Measurements from ENCODE around the gene WASF3. TPM values are rescaled to one million over a fixed set of nuclear protein-coding genes. Genes with fewer than 3 reads are reported as not detected.

WASF3 gene
- total RNA-seq, 4 donors from 2014 or later: 5.4 to 11.6 (median 7.6) TPM

DNA sequence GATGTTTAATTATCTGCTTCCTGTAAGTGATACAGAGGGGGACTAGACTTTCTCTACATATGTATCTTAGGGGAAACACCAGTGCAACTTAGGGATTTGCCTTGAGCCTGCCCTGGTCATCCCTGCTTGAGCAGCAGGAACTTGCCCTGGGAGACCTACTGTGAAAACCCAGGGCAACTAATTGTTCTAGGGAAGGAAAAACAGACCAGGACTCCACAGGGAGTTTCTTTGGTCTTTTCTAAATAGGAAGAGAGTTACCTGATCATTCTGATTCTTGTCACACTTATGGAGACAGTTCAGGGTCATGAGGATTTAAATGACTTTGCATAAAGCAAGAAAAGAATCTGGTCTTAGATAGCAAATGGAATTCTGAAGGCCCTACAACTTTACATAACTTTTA lies 89.1 kb downstream of the WASF3 start:
- H3K4me3 ChIP-seq: no peak overlapping the region
- ATAC-seq: no peak
- no peaks in the 10 kb centered on the region for H3K27me3 ChIP-seq
- intact Hi-C loops (cut with DNase I; ENCODE audit: low total_unique reads): no loop called here
- in situ Hi-C loops (cut with MboI; ENCODE audit: low sequenced_read_pairs in 4 of 4): no loop called here
- DNase-seq: no peak
- H3K9me3 ChIP-seq: no peaks in the 10 kb centered on the region
- H3K4me1 ChIP-seq: no peaks in the 10 kb centered on the region
- TF ChIP-seq, protein P1, sequence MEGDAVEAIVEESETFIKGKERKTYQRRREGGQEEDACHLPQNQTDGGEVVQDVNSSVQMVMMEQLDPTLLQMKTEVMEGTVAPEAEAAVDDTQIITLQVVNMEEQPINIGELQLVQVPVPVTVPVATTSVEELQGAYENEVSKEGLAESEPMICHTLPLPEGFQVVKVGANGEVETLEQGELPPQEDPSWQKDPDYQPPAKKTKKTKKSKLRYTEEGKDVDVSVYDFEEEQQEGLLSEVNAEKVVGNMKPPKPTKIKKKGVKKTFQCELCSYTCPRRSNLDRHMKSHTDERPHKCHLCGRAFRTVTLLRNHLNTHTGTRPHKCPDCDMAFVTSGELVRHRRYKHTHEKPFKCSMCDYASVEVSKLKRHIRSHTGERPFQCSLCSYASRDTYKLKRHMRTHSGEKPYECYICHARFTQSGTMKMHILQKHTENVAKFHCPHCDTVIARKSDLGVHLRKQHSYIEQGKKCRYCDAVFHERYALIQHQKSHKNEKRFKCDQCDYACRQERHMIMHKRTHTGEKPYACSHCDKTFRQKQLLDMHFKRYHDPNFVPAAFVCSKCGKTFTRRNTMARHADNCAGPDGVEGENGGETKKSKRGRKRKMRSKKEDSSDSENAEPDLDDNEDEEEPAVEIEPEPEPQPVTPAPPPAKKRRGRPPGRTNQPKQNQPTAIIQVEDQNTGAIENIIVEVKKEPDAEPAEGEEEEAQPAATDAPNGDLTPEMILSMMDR (IDR thresholded peaks at IDR 0.05 in 4 of 5, conservative IDR thresholded peaks at IDR 0.05 in 1 of 5): no peak
- no peak for TF ChIP-seq POLR2A (IDR thresholded peaks at IDR 0.05)
- H3K36me3 ChIP-seq: no peaks in the 10 kb centered on the region
- no peak overlapping the region for H3K27ac ChIP-seq

- Histone ChIP-seq H3K9me3 (no peaks in the 10 kb centered on the region), H3K4me1 (no peaks in the 10 kb centered on the region), H3K27me3 (no peaks in the 10 kb centered on the region), H3K36me3 (no peaks in the 10 kb centered on the region), H3K4me3 (no peak overlapping the region), H3K27ac (no peak overlapping the region)
- DNase-seq (no peak), ATAC-seq (no peak)
- intact Hi-C loops (cut with DNase I; ENCODE audit: low total_unique reads) (no loop called here), in situ Hi-C loops (cut with MboI; ENCODE audit: low sequenced_read_pairs in 4 of 4) (no loop called here)
- TF ChIP-seq POLR2A (IDR thresholded peaks at IDR 0.05): no peak
- TF ChIP-seq, protein P1 (IDR thresholded peaks at IDR 0.05 in 4 of 5, conservative IDR thresholded peaks at IDR 0.05 in 1 of 5): no peak
Observed at GRCh38 chr13:26651234-26651633, 93.8 kb downstream of the WASF3 start.

DNA sequence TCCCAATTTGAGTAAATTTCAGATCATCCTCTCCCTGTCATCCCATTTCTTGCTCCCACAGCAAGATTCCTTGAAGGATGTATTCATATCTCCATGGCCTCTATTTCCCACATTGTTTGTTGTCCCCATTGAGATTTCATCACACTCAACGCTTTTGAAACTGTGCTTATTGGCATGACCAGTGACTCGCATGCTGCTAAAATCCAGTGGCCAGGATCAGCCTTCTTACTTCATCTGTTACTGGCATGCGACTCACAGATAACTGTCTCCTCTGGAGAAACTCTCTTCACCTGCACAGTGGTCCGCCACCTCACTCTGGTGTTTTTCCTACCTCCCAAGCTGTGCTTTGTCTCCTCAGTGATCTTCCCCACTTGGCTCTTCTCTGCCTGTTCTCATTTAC lies 95.8 kb downstream of the WASF3 start:
- intact Hi-C loops (cut with DNase I; ENCODE audit: low total_unique reads) (no loop called here), in situ Hi-C loops (cut with MboI; ENCODE audit: low sequenced_read_pairs in 4 of 4) (no loop called here)
- no peak for TF ChIP-seq POLR2A (IDR thresholded peaks at IDR 0.05)
- TF ChIP-seq, protein P1 (IDR thresholded peaks at IDR 0.05 in 4 of 5, conservative IDR thresholded peaks at IDR 0.05 in 1 of 5): no peak
- Histone ChIP-seq H3K36me3 (no peaks in the 10 kb centered on the region), H3K9me3 (no peaks in the 10 kb centered on the region), H3K4me1 (no peaks in the 10 kb centered on the region), H3K27ac (no peak overlapping the region), H3K27me3 (no peaks in the 10 kb centered on the region), H3K4me3 (no peak overlapping the region)
- DNase-seq: no peak
- ATAC-seq: peak in 1 of 2 donors; percentile 44

- Histone ChIP-seq H3K4me3 (no peak overlapping the region), H3K9me3 (no peaks in the 10 kb centered on the region), H3K36me3 (no peaks in the 10 kb centered on the region), H3K27me3 (no peaks in the 10 kb centered on the region), H3K4me1 (no peaks in the 10 kb centered on the region), H3K27ac (no peak overlapping the region)
- in situ Hi-C loops (cut with MboI; ENCODE audit: low sequenced_read_pairs in 4 of 4) (no loop called here), intact Hi-C loops (cut with DNase I; ENCODE audit: low total_unique reads) (no loop called here)
- TF ChIP-seq, protein P1 (IDR thresholded peaks at IDR 0.05 in 4 of 5, conservative IDR thresholded peaks at IDR 0.05 in 1 of 5): no peak
- no peak for TF ChIP-seq POLR2A (IDR thresholded peaks at IDR 0.05)
- no peak for DNase-seq
- no peak for ATAC-seq
Observed at GRCh38 chr13:26653842-26654241, 96.4 kb downstream of the WASF3 start.

DNA sequence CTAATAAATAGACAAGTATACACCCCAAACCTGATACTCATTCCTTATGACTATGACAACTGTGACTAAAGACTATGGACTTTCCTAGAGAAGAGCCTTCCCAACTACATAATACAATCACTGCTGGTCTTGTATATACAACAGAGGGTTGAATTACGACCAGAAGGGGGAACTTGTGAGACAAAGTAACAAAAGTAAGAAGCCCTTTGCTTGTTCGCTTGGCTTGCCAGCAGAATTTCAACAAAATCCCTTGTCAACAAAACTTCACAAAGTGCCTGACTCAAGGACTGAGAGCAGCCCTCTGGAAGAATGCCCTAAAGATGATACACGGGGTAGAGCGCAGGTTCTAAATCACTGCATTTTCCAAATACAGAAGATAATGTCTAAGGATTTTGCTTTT lies 99.4 kb downstream of the WASF3 start:
- H3K4me3 ChIP-seq: no peak overlapping the region
- no peak overlapping the region for H3K27ac ChIP-seq
- in situ Hi-C loops (cut with MboI; ENCODE audit: low sequenced_read_pairs in 4 of 4) (no loop called here), intact Hi-C loops (cut with DNase I; ENCODE audit: low total_unique reads) (no loop called here)
- no peaks in the 10 kb centered on the region for H3K4me1 ChIP-seq
- H3K27me3 ChIP-seq: no peaks in the 10 kb centered on the region
- no peaks in the 10 kb centered on the region for H3K36me3 ChIP-seq
- no peak for DNase-seq
- TF ChIP-seq, protein P1 (IDR thresholded peaks at IDR 0.05 in 4 of 5, conservative IDR thresholded peaks at IDR 0.05 in 1 of 5): no peak
- TF ChIP-seq POLR2A (IDR thresholded peaks at IDR 0.05): no peak
- H3K9me3 ChIP-seq: no peaks in the 10 kb centered on the region
- ATAC-seq: no peak

All from gastrocnemius medialis (tissue), 4 donors.